ENCODE data around the gene EFCAB9.

DNA sequence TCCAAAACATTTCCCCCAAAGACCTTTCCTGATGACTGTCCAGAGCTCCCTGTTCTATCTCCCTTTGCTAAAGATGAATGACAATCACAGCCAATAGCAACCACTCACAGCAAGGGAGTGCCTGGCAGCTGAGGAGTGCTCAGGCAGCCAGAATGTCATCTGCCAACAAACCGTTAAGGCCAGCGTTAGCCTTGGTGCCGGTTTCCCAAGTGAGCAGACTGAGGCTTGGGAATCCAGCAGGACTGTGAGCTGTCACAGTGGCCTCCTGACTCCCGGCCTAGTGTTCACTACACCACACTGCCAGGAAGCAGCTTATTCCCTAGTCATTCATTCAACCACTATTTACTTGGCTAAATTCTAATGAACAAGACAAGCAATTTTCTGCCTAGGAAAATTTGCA lies 30.6 kb upstream of the EFCAB9 start:
- TF ChIP-seq CTCF (IDR thresholded peaks at IDR 0.05) (no peak), EZH2phosphoT487 (IDR thresholded peaks at IDR 0.05) (no peak), EZH2 (IDR thresholded peaks at IDR 0.05) (no peak)

Data from neural progenitor cell (in vitro differentiated cells).